Neural progenitor cell (in vitro differentiated cells): ENCODE data around the gene STAC2.

Experiments used
- EZH2phosphoT487 ChIP-seq: fragments of 200-600 bp; sonication (generic); IDR thresholded peaks from 2 replicates; pipeline ENCODE4 v1.6.1; 2017; ENCODE audit warnings: antibody characterized with exemption
- TF ChIP-seq, protein P1 (sequence below): fragments of 200-600 bp; sonication (generic); IDR thresholded peaks from 2 replicates; pipeline ENCODE4 v1.5.1; 2017; ENCODE audit warnings: antibody characterized with exemption, mild to moderate bottlenecking

DNA sequence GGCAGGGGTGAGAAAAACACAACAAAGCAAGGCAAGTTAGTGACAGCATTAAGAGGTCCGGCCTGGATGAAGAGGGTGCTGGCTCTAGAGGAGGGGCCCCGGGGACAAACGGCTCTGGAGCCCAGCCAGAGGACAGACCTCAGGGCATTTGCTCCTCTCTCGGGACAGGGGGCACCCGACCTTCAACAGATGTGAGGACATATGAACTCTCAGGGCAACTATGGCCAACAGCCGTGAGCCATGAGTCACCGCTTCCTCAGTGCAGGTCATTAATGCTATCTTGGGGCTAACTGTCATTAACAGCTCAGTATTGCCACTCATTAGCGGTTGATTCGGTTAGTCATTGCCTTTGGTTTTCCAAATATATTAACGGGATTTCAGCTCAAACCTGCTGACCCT is 50.1 kb downstream of the STAC2 start:
- TF ChIP-seq, protein P1, sequence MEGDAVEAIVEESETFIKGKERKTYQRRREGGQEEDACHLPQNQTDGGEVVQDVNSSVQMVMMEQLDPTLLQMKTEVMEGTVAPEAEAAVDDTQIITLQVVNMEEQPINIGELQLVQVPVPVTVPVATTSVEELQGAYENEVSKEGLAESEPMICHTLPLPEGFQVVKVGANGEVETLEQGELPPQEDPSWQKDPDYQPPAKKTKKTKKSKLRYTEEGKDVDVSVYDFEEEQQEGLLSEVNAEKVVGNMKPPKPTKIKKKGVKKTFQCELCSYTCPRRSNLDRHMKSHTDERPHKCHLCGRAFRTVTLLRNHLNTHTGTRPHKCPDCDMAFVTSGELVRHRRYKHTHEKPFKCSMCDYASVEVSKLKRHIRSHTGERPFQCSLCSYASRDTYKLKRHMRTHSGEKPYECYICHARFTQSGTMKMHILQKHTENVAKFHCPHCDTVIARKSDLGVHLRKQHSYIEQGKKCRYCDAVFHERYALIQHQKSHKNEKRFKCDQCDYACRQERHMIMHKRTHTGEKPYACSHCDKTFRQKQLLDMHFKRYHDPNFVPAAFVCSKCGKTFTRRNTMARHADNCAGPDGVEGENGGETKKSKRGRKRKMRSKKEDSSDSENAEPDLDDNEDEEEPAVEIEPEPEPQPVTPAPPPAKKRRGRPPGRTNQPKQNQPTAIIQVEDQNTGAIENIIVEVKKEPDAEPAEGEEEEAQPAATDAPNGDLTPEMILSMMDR, result no peak
- TF ChIP-seq EZH2phosphoT487, result no peak
